ENCODE results near the gene KCNQ5.

Gene KCNQ5

GRCh38 chr6:72822023-72822422 lies 200.2 kb downstream of the KCNQ5 start:
- no peak overlapping the region for H3K4me3 Mint-ChIP-seq
- no peaks in the 10 kb centered on the region for H3K9me3 Mint-ChIP-seq
- DNase-seq = no peak
- no peak for TF ChIP-seq CTCF (IDR thresholded peaks at IDR 0.05)
- no peaks in the 10 kb centered on the region for H3K27me3 Mint-ChIP-seq (ENCODE audit: low read depth, poor library complexity)
- H3K4me1 Mint-ChIP-seq = peaks cover 8% of the 10 kb centered on the region
- H3K27ac Mint-ChIP-seq = no peak overlapping the region
- H3K36me3 Mint-ChIP-seq (ENCODE audit: low read depth) = no peaks in the 10 kb centered on the region

GRCh38 chr6:72822691-72823090 lies 200.8 kb downstream of the KCNQ5 start:
- TF ChIP-seq CTCF (IDR thresholded peaks at IDR 0.05) = no peak
- no peak overlapping the region for H3K27ac Mint-ChIP-seq
- DNase-seq = no peak
- peaks cover 8% of the 10 kb centered on the region for H3K4me1 Mint-ChIP-seq
- no peaks in the 10 kb centered on the region for H3K9me3 Mint-ChIP-seq
- H3K4me3 Mint-ChIP-seq = no peak overlapping the region
- no peaks in the 10 kb centered on the region for H3K36me3 Mint-ChIP-seq (ENCODE audit: low read depth)
- H3K27me3 Mint-ChIP-seq (ENCODE audit: low read depth, poor library complexity) = no peaks in the 10 kb centered on the region

- Mint-ChIP-seq H3K9me3 (peaks cover 8% of the 10 kb centered on the region), H3K4me3 (no peak overlapping the region), H3K27ac (no peak overlapping the region), H3K36me3 (ENCODE audit: low read depth) (peaks cover 5% of the 10 kb centered on the region), H3K4me1 (peaks cover 8% of the 10 kb centered on the region), H3K27me3 (ENCODE audit: low read depth, poor library complexity) (peaks cover 5% of the 10 kb centered on the region)
- DNase-seq = no peak
- no peak for TF ChIP-seq CTCF (IDR thresholded peaks at IDR 0.05)
These were observed 203.0 kb downstream of the KCNQ5 start for GRCh38 chr6:72824833-72825232.

- peak overlapping the region; percentile 49 for H3K27ac Mint-ChIP-seq
- H3K4me3 Mint-ChIP-seq = no peak overlapping the region
- peaks cover 10% of the 10 kb centered on the region for H3K9me3 Mint-ChIP-seq
- peaks cover 8% of the 10 kb centered on the region for H3K4me1 Mint-ChIP-seq
- H3K27me3 Mint-ChIP-seq (ENCODE audit: low read depth, poor library complexity) = peaks cover 5% of the 10 kb centered on the region
- peaks cover 6% of the 10 kb centered on the region for H3K36me3 Mint-ChIP-seq (ENCODE audit: low read depth)
- no peak for DNase-seq
- no peak for TF ChIP-seq CTCF (IDR thresholded peaks at IDR 0.05)
These were observed 203.5 kb downstream of the KCNQ5 start for GRCh38 chr6:72825315-72825911.

GRCh38 chr6:72826037-72826436 lies 204.2 kb downstream of the KCNQ5 start:
- Mint-ChIP-seq H3K27ac (peak overlapping the region; percentile 33), H3K4me1 (peaks cover 8% of the 10 kb centered on the region)

More at GRCh38 chr6:72826037-72826436, 204.2 kb downstream of the KCNQ5 start:
- TF ChIP-seq CTCF (IDR thresholded peaks at IDR 0.05) = no peak
- DNase-seq = no peak
- H3K4me3 Mint-ChIP-seq = no peak overlapping the region
- peaks cover 5% of the 10 kb centered on the region for H3K27me3 Mint-ChIP-seq (ENCODE audit: low read depth, poor library complexity)
- H3K9me3 Mint-ChIP-seq = peaks cover 16% of the 10 kb centered on the region
- H3K36me3 Mint-ChIP-seq (ENCODE audit: low read depth) = peaks cover 6% of the 10 kb centered on the region
